Neural cell (in vitro differentiated cells): ENCODE data around the gene PTPRQ. TPM values are rescaled to one million over a fixed set of nuclear protein-coding genes. Genes with fewer than 3 reads are reported as not detected.

Experiments used
- H2AFZ ChIP-seq: fragments of 200-600, 300-800 bp; sonication (generic), shearing (Covaris generic); 2 replicates; pipeline ENCODE4 v1.6.0; 2014; ENCODE audit warnings: low read depth, mild to moderate bottlenecking, antibody characterized with exemption, low read length, moderate library complexity
- H3F3A ChIP-seq: fragments of 200-600 bp; shearing (Covaris generic); 2 replicates; pipeline ENCODE4 v1.6.1; 2016; ENCODE audit warnings: mild to moderate bottlenecking, moderate library complexity, mixed read lengths, antibody characterized with exemption, low read length; ENCODE audit not compliant: insufficient read depth, poor library complexity, severe bottlenecking
- H3K27ac ChIP-seq: fragments of 200-600, 300-800 bp; sonication (generic), shearing (Covaris generic); 2 replicates; pipeline ENCODE4 v1.5.1; 2014; ENCODE audit warnings: mild to moderate bottlenecking, low read length, moderate library complexity
- H3K27me3 ChIP-seq: fragments of 300-800, 200-600 bp; sonication (generic), shearing (Covaris generic); 2 replicates; pipeline ENCODE4 v1.6.0; 2014; ENCODE audit warnings: mild to moderate bottlenecking, low read depth, low read length, moderate library complexity; ENCODE audit not compliant: insufficient read depth
- H3K36me3 ChIP-seq: fragments of 300-800, 200-600 bp; sonication (generic), shearing (Covaris generic); 2 replicates; pipeline ENCODE4 v1.5.1; 2014; ENCODE audit warnings: mild to moderate bottlenecking, antibody characterized with exemption, low read length, moderate library complexity; ENCODE audit not compliant: insufficient read depth
- H3K4me2 ChIP-seq: fragments of 300-800, 200-600 bp; sonication (generic), shearing (Covaris generic); 2 replicates; pipeline ENCODE4 v1.6.0; 2014; ENCODE audit warnings: mild to moderate bottlenecking, low read length
- H3K4me3 ChIP-seq: fragments of 300-800, 200-600 bp; sonication (generic), shearing (Covaris generic); 2 replicates; pipeline ENCODE4 v1.5.1; 2014; ENCODE audit warnings: mild to moderate bottlenecking, low read length, moderate library complexity
- H3K79me2 ChIP-seq: fragments of 200-600 bp; shearing (Covaris generic); replicated peaks from 2 replicates; pipeline ENCODE4 v1.6.0; 2014; ENCODE audit warnings: mild to moderate bottlenecking, low read length, moderate library complexity; ENCODE audit not compliant: insufficient read depth
- H3K9ac ChIP-seq: fragments of 300-800, 200-600 bp; sonication (generic), shearing (Covaris generic); 2 replicates; pipeline ENCODE4 v1.6.1; 2016; ENCODE audit warnings: mild to moderate bottlenecking, low read length, mixed read lengths
- H3K9me2 ChIP-seq: fragments of 200-600 bp; shearing (Covaris generic); 2 replicates; pipeline ENCODE4 v1.6.1; 2016; ENCODE audit warnings: mild to moderate bottlenecking, low read length, mixed read lengths; ENCODE audit not compliant: insufficient read depth
- H3K9me3 ChIP-seq: fragments of 200-600, 300-800 bp; sonication (generic), shearing (Covaris generic); 2 replicates; pipeline ENCODE4 v1.6.1; 2016; ENCODE audit warnings: mild to moderate bottlenecking, mixed run types, low read length, moderate library complexity, mixed read lengths
- H4K20me1 ChIP-seq: fragments of 200-600 bp; shearing (Covaris generic); 2 replicates; pipeline ENCODE4 v1.6.1; 2016; ENCODE audit warnings: mild to moderate bottlenecking, mixed run types; ENCODE audit not compliant: insufficient read depth
- EP300 ChIP-seq: fragments of 450-650 bp; conservative IDR thresholded peaks from 2 replicates; pipeline ENCODE4 v1.6.1; 2014; ENCODE audit warnings: antibody characterized with exemption, mild to moderate bottlenecking, moderate library complexity; ENCODE audit not compliant: poor library complexity, severe bottlenecking
- EZH2 ChIP-seq: fragments of 200-600, 300-800 bp; shearing (Covaris generic), sonication (generic); IDR thresholded peaks from 2 replicates; pipeline ENCODE4 v1.6.1; 2014; ENCODE audit warnings: antibody characterized with exemption, low read length, borderline replicate concordance, mild to moderate bottlenecking; ENCODE audit not compliant: insufficient read depth, poor library complexity, severe bottlenecking
- MXI1 ChIP-seq: fragments of 450-650 bp; conservative IDR thresholded peaks from 2 replicates; pipeline ENCODE4 v1.6.1; 2014; ENCODE audit warnings: antibody characterized with exemption, mild to moderate bottlenecking; ENCODE audit not compliant: poor library complexity, severe bottlenecking
- POLR2AphosphoS5 ChIP-seq: IDR thresholded peaks from 2 replicates; pipeline ENCODE4 v1.6.1; 2012
- RAD21 ChIP-seq: fragments of 450-650 bp; conservative IDR thresholded peaks from 2 replicates; pipeline ENCODE4 v1.6.1; 2014; ENCODE audit warnings: antibody characterized with exemption, mild to moderate bottlenecking, moderate library complexity
- SMC3 ChIP-seq: fragments of 450-650 bp; conservative IDR thresholded peaks from 2 replicates; pipeline ENCODE4 v1.6.1; 2014; ENCODE audit warnings: antibody characterized with exemption, mild to moderate bottlenecking, moderate library complexity; ENCODE audit not compliant: poor library complexity
- TAF1 ChIP-seq: IDR thresholded peaks from 2 replicates; pipeline ENCODE4 v1.6.1; 2012; ENCODE audit warnings: low read depth
- polyA plus RNA-seq: library from polyadenylated mRNA; depleted of rRNA; stranded (reverse); fragments of >200 nt; gene quantifications from 2 replicates; pipeline ENCODE4 v1.2.3, GENCODE V29; 2014
- TF ChIP-seq, protein P1 (sequence below): IDR thresholded peaks from 2 replicates; pipeline ENCODE4 v1.6.1; 2012; ENCODE audit warnings: borderline replicate concordance
- TF ChIP-seq, protein P2 (sequence below): fragments of 450-650 bp; IDR thresholded peaks from 2 replicates; pipeline ENCODE4 v1.5.1; 2014; ENCODE audit warnings: antibody characterized with exemption, mild to moderate bottlenecking, moderate library complexity; ENCODE audit not compliant: poor library complexity, severe bottlenecking

PTPRQ gene
- polyA plus RNA-seq, 1 donor from 2014 or later = not detected

DNA sequence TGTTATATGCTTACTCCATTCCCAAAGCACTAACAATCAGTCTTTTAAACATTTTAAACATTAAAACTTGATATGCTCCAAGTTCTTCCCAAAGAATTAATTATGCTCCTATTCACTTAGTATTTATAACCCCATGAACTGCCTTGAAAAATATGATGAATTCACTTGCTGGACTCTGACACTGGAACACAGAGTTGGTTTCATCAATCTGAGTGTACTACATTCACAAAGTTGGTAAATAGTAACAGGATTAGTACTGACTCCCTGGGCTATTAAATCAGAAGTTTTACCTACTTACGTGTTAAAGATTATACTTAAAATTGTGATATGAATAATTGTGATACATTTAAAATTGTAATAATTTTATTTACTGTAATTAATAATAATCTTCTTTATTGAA, 246.1 kb downstream of the PTPRQ start:
- Histone ChIP-seq H3K79me2 (no peaks in the 10 kb centered on the region), H3K27me3 (no peaks in the 10 kb centered on the region), H3K9me2 (no peaks in the 10 kb centered on the region), H3K9me3 (no peaks in the 10 kb centered on the region), H3K4me2 (no peak overlapping the region), H4K20me1 (no peaks in the 10 kb centered on the region), H3K36me3 (no peaks in the 10 kb centered on the region), H3K4me3 (no peak overlapping the region), H2AFZ (no peak overlapping the region), H3F3A (no peaks in the 10 kb centered on the region), H3K27ac (no peak overlapping the region), H3K9ac (no peak overlapping the region)
- TF ChIP-seq RAD21 (no peak), EP300 (no peak), EZH2 (no peak), SMC3 (no peak), MXI1 (no peak)
- TF ChIP-seq, protein P1, sequence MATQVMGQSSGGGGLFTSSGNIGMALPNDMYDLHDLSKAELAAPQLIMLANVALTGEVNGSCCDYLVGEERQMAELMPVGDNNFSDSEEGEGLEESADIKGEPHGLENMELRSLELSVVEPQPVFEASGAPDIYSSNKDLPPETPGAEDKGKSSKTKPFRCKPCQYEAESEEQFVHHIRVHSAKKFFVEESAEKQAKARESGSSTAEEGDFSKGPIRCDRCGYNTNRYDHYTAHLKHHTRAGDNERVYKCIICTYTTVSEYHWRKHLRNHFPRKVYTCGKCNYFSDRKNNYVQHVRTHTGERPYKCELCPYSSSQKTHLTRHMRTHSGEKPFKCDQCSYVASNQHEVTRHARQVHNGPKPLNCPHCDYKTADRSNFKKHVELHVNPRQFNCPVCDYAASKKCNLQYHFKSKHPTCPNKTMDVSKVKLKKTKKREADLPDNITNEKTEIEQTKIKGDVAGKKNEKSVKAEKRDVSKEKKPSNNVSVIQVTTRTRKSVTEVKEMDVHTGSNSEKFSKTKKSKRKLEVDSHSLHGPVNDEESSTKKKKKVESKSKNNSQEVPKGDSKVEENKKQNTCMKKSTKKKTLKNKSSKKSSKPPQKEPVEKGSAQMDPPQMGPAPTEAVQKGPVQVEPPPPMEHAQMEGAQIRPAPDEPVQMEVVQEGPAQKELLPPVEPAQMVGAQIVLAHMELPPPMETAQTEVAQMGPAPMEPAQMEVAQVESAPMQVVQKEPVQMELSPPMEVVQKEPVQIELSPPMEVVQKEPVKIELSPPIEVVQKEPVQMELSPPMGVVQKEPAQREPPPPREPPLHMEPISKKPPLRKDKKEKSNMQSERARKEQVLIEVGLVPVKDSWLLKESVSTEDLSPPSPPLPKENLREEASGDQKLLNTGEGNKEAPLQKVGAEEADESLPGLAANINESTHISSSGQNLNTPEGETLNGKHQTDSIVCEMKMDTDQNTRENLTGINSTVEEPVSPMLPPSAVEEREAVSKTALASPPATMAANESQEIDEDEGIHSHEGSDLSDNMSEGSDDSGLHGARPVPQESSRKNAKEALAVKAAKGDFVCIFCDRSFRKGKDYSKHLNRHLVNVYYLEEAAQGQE = no peak
- TF ChIP-seq, protein P2, sequence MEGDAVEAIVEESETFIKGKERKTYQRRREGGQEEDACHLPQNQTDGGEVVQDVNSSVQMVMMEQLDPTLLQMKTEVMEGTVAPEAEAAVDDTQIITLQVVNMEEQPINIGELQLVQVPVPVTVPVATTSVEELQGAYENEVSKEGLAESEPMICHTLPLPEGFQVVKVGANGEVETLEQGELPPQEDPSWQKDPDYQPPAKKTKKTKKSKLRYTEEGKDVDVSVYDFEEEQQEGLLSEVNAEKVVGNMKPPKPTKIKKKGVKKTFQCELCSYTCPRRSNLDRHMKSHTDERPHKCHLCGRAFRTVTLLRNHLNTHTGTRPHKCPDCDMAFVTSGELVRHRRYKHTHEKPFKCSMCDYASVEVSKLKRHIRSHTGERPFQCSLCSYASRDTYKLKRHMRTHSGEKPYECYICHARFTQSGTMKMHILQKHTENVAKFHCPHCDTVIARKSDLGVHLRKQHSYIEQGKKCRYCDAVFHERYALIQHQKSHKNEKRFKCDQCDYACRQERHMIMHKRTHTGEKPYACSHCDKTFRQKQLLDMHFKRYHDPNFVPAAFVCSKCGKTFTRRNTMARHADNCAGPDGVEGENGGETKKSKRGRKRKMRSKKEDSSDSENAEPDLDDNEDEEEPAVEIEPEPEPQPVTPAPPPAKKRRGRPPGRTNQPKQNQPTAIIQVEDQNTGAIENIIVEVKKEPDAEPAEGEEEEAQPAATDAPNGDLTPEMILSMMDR = no peak

DNA sequence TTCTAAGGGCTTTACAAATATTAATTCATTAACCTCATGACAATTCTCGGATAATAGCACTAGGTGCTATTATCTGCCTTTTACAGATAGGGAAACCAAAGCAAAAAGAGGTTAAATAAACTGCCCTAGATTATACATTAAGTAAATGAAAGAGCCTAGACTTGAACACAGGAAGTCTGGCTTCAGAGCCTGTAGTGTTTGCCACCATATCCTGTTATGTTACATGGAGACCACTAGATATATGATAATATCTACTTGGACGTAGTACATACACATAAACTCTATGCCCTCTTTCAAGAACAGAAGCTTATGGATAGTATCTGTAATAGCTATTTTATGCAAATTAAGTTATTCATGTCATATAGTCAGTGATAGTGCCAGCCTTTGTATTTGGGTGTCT, 246.5 kb downstream of the PTPRQ start:
- Histone ChIP-seq H3K4me2 (no peak overlapping the region), H2AFZ (no peak overlapping the region), H3K27me3 (no peaks in the 10 kb centered on the region), H3K27ac (no peak overlapping the region), H4K20me1 (no peaks in the 10 kb centered on the region), H3K9ac (no peak overlapping the region), H3K79me2 (no peaks in the 10 kb centered on the region), H3K36me3 (no peaks in the 10 kb centered on the region), H3F3A (no peaks in the 10 kb centered on the region), H3K9me2 (no peaks in the 10 kb centered on the region), H3K4me3 (no peak overlapping the region), H3K9me3 (no peaks in the 10 kb centered on the region)
- TF ChIP-seq TAF1 (no peak), EZH2 (no peak), RAD21 (no peak), POLR2AphosphoS5 (no peak), SMC3 (no peak), EP300 (no peak), MXI1 (no peak)
- TF ChIP-seq, protein P2 = no peak
- TF ChIP-seq, protein P1 = no peak
